Hematopoietic multipotent progenitor cell treated with erythropoietin and hydrocortisone succinate and interleukin-3 and kit ligand, for 6 days (in vitro differentiated cells): ENCODE data around the gene TEX47.

Experiments used
- DNase-seq: peaks from one replicate; pipeline ENCODE4 v3.0.0-alpha.2; 2015

Gene TEX47

GRCh38 chr7:88795553-88795952 is at the start of gene TEX47:
TSS of gene TEX47 (minus strand) at chr7:88795737. CDS start at chr7:88794942, 795 bp downstream.
- DNase-seq = no peak

GRCh38 chr7:88845091-88845490 is 49.6 kb upstream of the TEX47 start:
- no peak for DNase-seq

- no peak for DNase-seq
These were observed 46.7 kb upstream of the TEX47 start for GRCh38 chr7:88842201-88842600.

GRCh38 chr7:88835147-88835728 is 39.7 kb upstream of the TEX47 start:
- peak; percentile 66 for DNase-seq

GRCh38 chr7:88826222-88826621 is 30.7 kb upstream of the TEX47 start:
- no peak for DNase-seq

GRCh38 chr7:88818552-88818951 is 23.0 kb upstream of the TEX47 start:
- DNase-seq = no peak

GRCh38 chr7:88806280-88807037 is 10.9 kb upstream of the TEX47 start:
- DNase-seq = no peak

- DNase-seq = no peak
These were observed 5.5 kb upstream of the TEX47 start for GRCh38 chr7:88801046-88801445.

- no peak for DNase-seq
These were observed 3.2 kb downstream of the TEX47 start for GRCh38 chr7:88792361-88792760.

- DNase-seq = no peak
These were observed 3.6 kb downstream of the TEX47 start for GRCh38 chr7:88791891-88792290.

- DNase-seq = peak; percentile 67
These were observed 6.0 kb downstream of the TEX47 start for GRCh38 chr7:88789480-88790064.

- no peak for DNase-seq
These were observed 7.8 kb downstream of the TEX47 start for GRCh38 chr7:88787777-88788176.

GRCh38 chr7:88775838-88776237 is 19.7 kb downstream of the TEX47 start:
- DNase-seq = no peak

GRCh38 chr7:88772776-88773175 is 22.8 kb downstream of the TEX47 start:
- DNase-seq = no peak

- no peak for DNase-seq
These were observed 24.1 kb downstream of the TEX47 start for GRCh38 chr7:88771417-88771816.

- no peak for DNase-seq
These were observed 33.8 kb downstream of the TEX47 start for GRCh38 chr7:88761779-88762178.

- no peak for DNase-seq
These were observed 35.4 kb downstream of the TEX47 start for GRCh38 chr7:88760136-88760515.

- peak; percentile 7 for DNase-seq
These were observed 36.1 kb downstream of the TEX47 start, which contains the start of gene ZNF804B for GRCh38 chr7:88759230-88760135. TSS of gene ZNF804B (plus strand) at chr7:88759700. CDS start at chr7:88759977, 277 bp downstream.

GRCh38 chr7:88758381-88759229 is 36.9 kb downstream of the TEX47 start:
- DNase-seq = peak; percentile 22

GRCh38 chr7:88757371-88757770 is 38.2 kb downstream of the TEX47 start:
- DNase-seq = no peak

- no peak for DNase-seq
These were observed 38.7 kb downstream of the TEX47 start for GRCh38 chr7:88756802-88757201.

- no peak for DNase-seq
These were observed 49.4 kb downstream of the TEX47 start for GRCh38 chr7:88746126-88746525.
